ENCODE results near the gene KIF9.

KIF9 gene

GRCh38 chr3:47296562-47297302 lies 14.1 kb upstream of the KIF9 start:
- peaks cover 2% of the 10 kb centered on the region for H3K36me3 ChIP-seq (replicated peaks; ENCODE audit: low read depth, low read length)
- peaks cover 3% of the 10 kb centered on the region for H3K4me1 ChIP-seq (ENCODE audit: low read length)
- H3K27me3 ChIP-seq (ENCODE audit: low read depth, low read length) = no peaks in the 10 kb centered on the region
- TF ChIP-seq EZH2phosphoT487 (IDR thresholded peaks at IDR 0.05; ENCODE audit: low read depth) (no peak), CTCF (IDR thresholded peaks at IDR 0.05; ENCODE audit: low read depth, low read length) (no peak)
- no peak overlapping the region for H2AFZ ChIP-seq (ENCODE audit: low read depth, low read length)
- H3K79me2 ChIP-seq (ENCODE audit: low read length) = peaks cover 7% of the 10 kb centered on the region
- H3K4me3 ChIP-seq (ENCODE audit: low read length) = no peak overlapping the region
- H3K4me2 ChIP-seq (ENCODE audit: low read length) = no peak overlapping the region
- H3K9ac ChIP-seq (ENCODE audit: low read length) = no peak overlapping the region
- no peak overlapping the region for H3K27ac ChIP-seq (ENCODE audit: low read length)
- H4K20me1 ChIP-seq (ENCODE audit: insufficient read depth, low read length) = 0 out of 2 replicates have a peak, but pooled peaks cover 2% of the 10 kb centered on the region
- no peaks in the 10 kb centered on the region for H3K9me3 ChIP-seq (ENCODE audit: insufficient read depth, low read length)

GRCh38 chr3:47295976-47296375 lies 13.4 kb upstream of the KIF9 start:
- H3K4me2 ChIP-seq (ENCODE audit: low read length) = no peak overlapping the region
- no peak overlapping the region for H3K27ac ChIP-seq (ENCODE audit: low read length)
- H3K4me3 ChIP-seq (ENCODE audit: low read length) = no peak overlapping the region
- H2AFZ ChIP-seq (ENCODE audit: low read depth, low read length) = no peak overlapping the region
- H3K79me2 ChIP-seq (ENCODE audit: low read length) = peaks cover 13% of the 10 kb centered on the region
- no peaks in the 10 kb centered on the region for H3K27me3 ChIP-seq (ENCODE audit: low read depth, low read length)
- H3K36me3 ChIP-seq (replicated peaks; ENCODE audit: low read depth, low read length) = peaks cover 2% of the 10 kb centered on the region
- H3K9ac ChIP-seq (ENCODE audit: low read length) = no peak overlapping the region
- TF ChIP-seq EZH2phosphoT487 (IDR thresholded peaks at IDR 0.05; ENCODE audit: low read depth) (no peak), CTCF (IDR thresholded peaks at IDR 0.05; ENCODE audit: low read depth, low read length) (no peak)
- H3K4me1 ChIP-seq (ENCODE audit: low read length) = peaks cover 9% of the 10 kb centered on the region
- no peaks in the 10 kb centered on the region for H3K9me3 ChIP-seq (ENCODE audit: insufficient read depth, low read length)
- H4K20me1 ChIP-seq (ENCODE audit: insufficient read depth, low read length) = 0 out of 2 replicates have a peak, but pooled peaks cover 4% of the 10 kb centered on the region

GRCh38 chr3:47295322-47295721 lies 12.7 kb upstream of the KIF9 start:
- H3K27ac ChIP-seq (ENCODE audit: low read length) = no peak overlapping the region
- H3K9me3 ChIP-seq (ENCODE audit: insufficient read depth, low read length) = no peaks in the 10 kb centered on the region
- H2AFZ ChIP-seq (ENCODE audit: low read depth, low read length) = no peak overlapping the region
- H3K4me1 ChIP-seq (ENCODE audit: low read length) = peaks cover 9% of the 10 kb centered on the region
- no peak overlapping the region for H3K4me3 ChIP-seq (ENCODE audit: low read length)
- TF ChIP-seq CTCF (IDR thresholded peaks at IDR 0.05; ENCODE audit: low read depth, low read length) = no peak
- TF ChIP-seq EZH2phosphoT487 (IDR thresholded peaks at IDR 0.05; ENCODE audit: low read depth) = no peak
- peaks cover 2% of the 10 kb centered on the region for H3K36me3 ChIP-seq (replicated peaks; ENCODE audit: low read depth, low read length)
- no peak overlapping the region for H3K4me2 ChIP-seq (ENCODE audit: low read length)
- H3K79me2 ChIP-seq (ENCODE audit: low read length) = peaks cover 15% of the 10 kb centered on the region
- no peak overlapping the region for H3K9ac ChIP-seq (ENCODE audit: low read length)
- H3K27me3 ChIP-seq (ENCODE audit: low read depth, low read length) = no peaks in the 10 kb centered on the region
- H4K20me1 ChIP-seq (ENCODE audit: insufficient read depth, low read length) = peaks cover 4% of the 10 kb centered on the region; the same call in 1 of the 2 replicates

- H4K20me1 ChIP-seq (ENCODE audit: insufficient read depth, low read length) = peaks cover 4% of the 10 kb centered on the region; the same call in 1 of the 2 replicates
- H2AFZ ChIP-seq (ENCODE audit: low read depth, low read length) = no peak overlapping the region
- no peaks in the 10 kb centered on the region for H3K9me3 ChIP-seq (ENCODE audit: insufficient read depth, low read length)
- H3K4me1 ChIP-seq (ENCODE audit: low read length) = peaks cover 9% of the 10 kb centered on the region
- H3K4me2 ChIP-seq (ENCODE audit: low read length) = no peak overlapping the region
- no peak overlapping the region for H3K27ac ChIP-seq (ENCODE audit: low read length)
- no peak overlapping the region for H3K4me3 ChIP-seq (ENCODE audit: low read length)
- H3K27me3 ChIP-seq (ENCODE audit: low read depth, low read length) = no peaks in the 10 kb centered on the region
- TF ChIP-seq EZH2phosphoT487 (IDR thresholded peaks at IDR 0.05; ENCODE audit: low read depth) (no peak), CTCF (IDR thresholded peaks at IDR 0.05; ENCODE audit: low read depth, low read length) (no peak)
- peaks cover 15% of the 10 kb centered on the region for H3K79me2 ChIP-seq (ENCODE audit: low read length)
- no peak overlapping the region for H3K9ac ChIP-seq (ENCODE audit: low read length)
- peaks cover 5% of the 10 kb centered on the region for H3K36me3 ChIP-seq (replicated peaks; ENCODE audit: low read depth, low read length)
These were observed 11.8 kb upstream of the KIF9 start for GRCh38 chr3:47294392-47294791.

Data from OCI-LY3 (cell line).